H1 (cell line): ENCODE measurements around the gene SKAP2. TPM values are rescaled to one million over a fixed set of nuclear protein-coding genes. Genes with fewer than 3 reads are reported as not detected.
A peak's percentile ranks its signal among the peaks of the same experiment; 100 is the strongest.

Experiments
- CTCF ChIA-PET: fragments of 300-600 bp; sonication (Branson Sonifier 250); formaldehyde crosslinking; loops from one replicate; lab custom pipeline; 2021; ENCODE audit not compliant: partially characterized antibody; lab: Charles Lee
- POLR2A ChIA-PET: fragments of 300-600 bp; sonication (Branson Sonifier 250); formaldehyde crosslinking; loops from one replicate; lab custom pipeline; 2021; ENCODE audit warnings: inconsistent platforms; ENCODE audit not compliant: partially characterized antibody; lab: Charles Lee
- DNase-seq, 2 experiments: peaks; one replicate each; pipeline versions ENCODE4 v3.0.0 to v3.0.0-alpha.2; 2010 to 2022; ENCODE audit warnings: low spot score in 2 of 2, low read depth in 1 of 2, mixed read lengths in 1 of 2
- FAIRE-seq: peaks from 2 replicates; lab custom pipeline; 2011; peaks lifted over from hg19 to GRCh38; lab: Jason Lieb, UNC
- H2AFZ ChIP-seq: 2 replicates; pipeline ENCODE4 v1.8.1; 2012; ENCODE audit warnings: low read length, inconsistent platforms
- H2AK5ac ChIP-seq: 2 replicates; pipeline ENCODE4 v1.6.1; 2013; ENCODE audit warnings: low read depth, low read length
- H2BK120ac ChIP-seq: replicated peaks from 2 replicates; pipeline ENCODE3; 2013; ENCODE audit warnings: low read depth, low read length, inconsistent platforms
- H2BK12ac ChIP-seq: 2 replicates; pipeline ENCODE4 v1.6.1; 2013; ENCODE audit warnings: low read depth, low read length
- H2BK15ac ChIP-seq: 2 replicates; pipeline ENCODE4 v1.6.1; 2013; ENCODE audit warnings: low read length
- H2BK20ac ChIP-seq: 2 replicates; pipeline ENCODE4 v1.6.1; 2013; ENCODE audit warnings: low read length
- H2BK5ac ChIP-seq: 2 replicates; pipeline ENCODE4 v1.6.1; 2013; ENCODE audit warnings: low read depth, low read length
- H3K14ac ChIP-seq: 2 replicates; pipeline ENCODE4 v1.6.1; 2013; ENCODE audit warnings: inconsistent platforms; ENCODE audit not compliant: insufficient read length
- H3K18ac ChIP-seq: 2 replicates; pipeline ENCODE4 v1.6.1; 2013; ENCODE audit warnings: low read length; ENCODE audit errors: extremely low read depth
- H3K23ac ChIP-seq: 2 replicates; pipeline ENCODE4 v1.6.1; 2013; ENCODE audit warnings: inconsistent platforms; ENCODE audit not compliant: insufficient read length
- H3K23me2 ChIP-seq: 2 replicates; pipeline ENCODE4 v1.6.1; 2013; ENCODE audit warnings: low read depth, low read length
- H3K27ac ChIP-seq: 2 replicates; pipeline ENCODE4 v1.6.1; 2011; ENCODE audit warnings: low read depth, low read length, inconsistent platforms
- H3K27me3 ChIP-seq, 4 experiments: replicated peaks in 1 of 4; 1 replicate in 1 of 4; 2 replicates in 3 of 4; pipeline versions ENCODE4 v1.6.1 to v1.8.1; 2011 to 2013; ENCODE audit warnings: low read length in 3 of 4, mild to moderate bottlenecking in 3 of 4, inconsistent platforms in 2 of 4, mixed read lengths in 2 of 4, moderate library complexity in 1 of 4; ENCODE audit not compliant: control insufficient read depth in 3 of 4, insufficient read depth in 3 of 4; ENCODE audit errors: extremely low read depth in 1 of 4
- H3K36me3 ChIP-seq, 4 experiments: 2 replicates each; pipeline versions ENCODE4 v1.6.1 to v1.8.1; 2011 to 2013; ENCODE audit warnings: mild to moderate bottlenecking in 4 of 4, low read length in 3 of 4, moderate library complexity in 2 of 4, control low read depth in 1 of 4, inconsistent platforms in 1 of 4; ENCODE audit not compliant: insufficient read depth in 4 of 4, control insufficient read depth in 2 of 4
- H3K4ac ChIP-seq: replicated peaks from 2 replicates; pipeline ENCODE3; 2013; ENCODE audit warnings: low read length, low read depth, mixed read lengths, inconsistent platforms; ENCODE audit not compliant: insufficient read length
- H3K4me1 ChIP-seq, 4 experiments: replicated peaks in 1 of 4; 1 replicate in 1 of 4; 2 replicates in 3 of 4; pipeline versions ENCODE4 v1.6.1 to v1.8.1; 2011 to 2013; ENCODE audit warnings: low read length in 3 of 4, inconsistent platforms in 2 of 4, mixed read lengths in 1 of 4; ENCODE audit not compliant: insufficient read depth in 4 of 4, control insufficient read depth in 3 of 4
- H3K4me2 ChIP-seq, 2 experiments: 2 replicates each; pipeline versions ENCODE4 v1.6.1 to v1.8.1; 2011 to 2013; ENCODE audit warnings: low read depth in 2 of 2, low read length in 2 of 2, control low read depth in 1 of 2, inconsistent platforms in 1 of 2, mild to moderate bottlenecking in 1 of 2; ENCODE audit not compliant: insufficient read depth in 1 of 2
- H3K4me3 ChIP-seq, 4 experiments: fragments of 200-600, 300-600 bp in 1 of 4; sonication (generic), shearing (Covaris generic), sonication (Bioruptor Twin) in 1 of 4; 2 replicates each; pipeline versions ENCODE4 v1.5.1 to v1.8.1; 2011 to 2016; ENCODE audit warnings: low read length in 4 of 4, low read depth in 3 of 4, control low read depth in 2 of 4, inconsistent platforms in 2 of 4, mild to moderate bottlenecking in 2 of 4, mixed read lengths in 1 of 4, moderate library complexity in 1 of 4; ENCODE audit not compliant: insufficient read depth in 2 of 4; ENCODE audit errors: extremely low read depth in 1 of 4
- H3K56ac ChIP-seq: replicated peaks from 2 replicates; pipeline ENCODE3; 2013; ENCODE audit warnings: low read depth, mild to moderate bottlenecking, mixed read lengths, low read length, inconsistent platforms; ENCODE audit not compliant: insufficient read length
- H3K79me1 ChIP-seq: 2 replicates; pipeline ENCODE4 v1.6.1; 2013; ENCODE audit warnings: low read depth, low read length, control low read depth
- H3K79me2 ChIP-seq, 2 experiments: 2 replicates each; pipeline versions ENCODE4 v1.6.1 to v1.8.1; 2012 to 2013; ENCODE audit warnings: low read length in 2 of 2, mild to moderate bottlenecking in 2 of 2, inconsistent platforms in 1 of 2; ENCODE audit not compliant: insufficient read depth in 2 of 2, control insufficient read depth in 1 of 2
- H3K9ac ChIP-seq, 4 experiments: replicated peaks in 1 of 4; 1 replicate in 1 of 4; 2 replicates in 3 of 4; pipeline versions ENCODE4 v1.6.1 to v1.8.1; 2011 to 2013; ENCODE audit warnings: low read depth in 3 of 4, low read length in 3 of 4, control low read depth in 2 of 4, mild to moderate bottlenecking in 2 of 4, moderate library complexity in 2 of 4, inconsistent platforms in 1 of 4; ENCODE audit errors: extremely low read depth in 1 of 4
- H3K9me3 ChIP-seq, 2 experiments: 2 replicates each; pipeline versions ENCODE4 v1.6.1 to v1.8.1; 2012 to 2013; ENCODE audit warnings: mild to moderate bottlenecking in 2 of 2, moderate library complexity in 2 of 2, control low read depth in 1 of 2, inconsistent platforms in 1 of 2, low read depth in 1 of 2, low read length in 1 of 2, mixed read lengths in 1 of 2; ENCODE audit not compliant: insufficient read depth in 2 of 2
- H4K20me1 ChIP-seq, 2 experiments: replicated peaks in 1 of 2; 2 replicates each; pipeline versions ENCODE3 to v1.8.1; 2011 to 2013; ENCODE audit warnings: inconsistent platforms in 2 of 2, low read length in 2 of 2, mild to moderate bottlenecking in 1 of 2; ENCODE audit not compliant: insufficient read depth in 2 of 2, control insufficient read depth in 1 of 2
- H4K5ac ChIP-seq: 2 replicates; pipeline ENCODE4 v1.6.1; 2013; ENCODE audit warnings: low read length, low read depth, mixed read lengths, inconsistent platforms; ENCODE audit not compliant: insufficient read length
- H4K8ac ChIP-seq: 2 replicates; pipeline ENCODE4 v1.8.0; 2013; ENCODE audit warnings: mild to moderate bottlenecking, moderate library complexity, low read length, inconsistent platforms; ENCODE audit not compliant: insufficient read depth; ENCODE audit errors: extremely low read depth
- H4K91ac ChIP-seq: replicated peaks from 2 replicates; pipeline ENCODE3; 2013; ENCODE audit warnings: low read length, mixed read lengths, inconsistent platforms; ENCODE audit not compliant: insufficient read length
- CBX5 ChIP-seq: fragments of 300-800, 300-1000 bp; sonication (generic); IDR thresholded peaks from 2 replicates; pipeline ENCODE4 v1.7.1; 2016; ENCODE audit warnings: antibody characterized with exemption, low read length, low read depth
- CREB1 ChIP-seq: IDR thresholded peaks from 2 replicates; pipeline ENCODE4 v1.6.1; 2012; ENCODE audit warnings: inconsistent platforms
- EGR1 ChIP-seq: IDR thresholded peaks from 2 replicates; pipeline ENCODE4 v1.6.1; 2011; ENCODE audit warnings: low read depth, low read length, borderline replicate concordance
- EZH2 ChIP-seq: fragments of 200-600 bp; sonication (generic); IDR thresholded peaks from 2 replicates; pipeline ENCODE4 v1.7.1; 2012; ENCODE audit warnings: low read depth, mild to moderate bottlenecking, moderate library complexity, low read length, inconsistent platforms; ENCODE audit not compliant: severe bottlenecking
- FOSL1 ChIP-seq: IDR thresholded peaks from 2 replicates; pipeline ENCODE4 v1.6.1; 2011; ENCODE audit warnings: mild to moderate bottlenecking, low read depth, low read length, moderate library complexity; ENCODE audit not compliant: insufficient read depth
- HDAC6 ChIP-seq: IDR thresholded peaks from one replicate; pipeline ENCODE4 v1.7.1; 2012; ENCODE audit warnings: low read depth, mild to moderate bottlenecking, inconsistent platforms, low read length, moderate library complexity
- MAFK ChIP-seq: IDR thresholded peaks from 2 replicates; pipeline ENCODE4 v1.6.1; 2012; ENCODE audit warnings: low read depth, mild to moderate bottlenecking, improper control_type of control experiment, low read length
- NRF1 ChIP-seq: IDR thresholded peaks from 2 replicates; pipeline ENCODE4 v1.6.1; 2011; ENCODE audit warnings: mild to moderate bottlenecking, low read depth, low read length, improper control_type of control experiment
- POLR2A ChIP-seq, 2 experiments: IDR thresholded peaks; 1 replicate in 1 of 2; 2 replicates in 1 of 2; pipeline ENCODE4 v1.6.1; 2011; ENCODE audit warnings: low read depth in 2 of 2, low read length in 2 of 2, mild to moderate bottlenecking in 2 of 2; ENCODE audit errors: control extremely low read depth in 1 of 2
- SIN3A ChIP-seq, 2 experiments: IDR thresholded peaks in 1 of 2; conservative IDR thresholded peaks in 1 of 2; 2 replicates each; pipeline ENCODE4 v1.6.1; 2011 to 2012; ENCODE audit warnings: low read length in 2 of 2, improper control_type of control experiment in 1 of 2, low read depth in 1 of 2, mild to moderate bottlenecking in 1 of 2
- SP1 ChIP-seq: IDR thresholded peaks from 2 replicates; pipeline ENCODE4 v1.6.1; 2011; ENCODE audit warnings: low read depth, low read length
- SRF ChIP-seq: IDR thresholded peaks from 2 replicates; pipeline ENCODE4 v1.6.1; 2011; ENCODE audit warnings: mild to moderate bottlenecking, low read depth, low read length, moderate library complexity
- SUZ12 ChIP-seq: fragments of 200-600 bp; sonication (generic); IDR thresholded peaks from 2 replicates; pipeline ENCODE4 v1.6.1; 2012; ENCODE audit warnings: mild to moderate bottlenecking, inconsistent platforms, low read length, moderate library complexity, mixed read lengths
- TAF7 ChIP-seq: optimal IDR thresholded peaks from 2 replicates; pipeline ENCODE3; 2011; ENCODE audit warnings: low read depth, mild to moderate bottlenecking, inconsistent platforms, low read length, moderate library complexity, borderline replicate concordance
- ZNF274 ChIP-seq: IDR thresholded peaks from 2 replicates; pipeline ENCODE4 v1.7.0; 2012; ENCODE audit warnings: low read length, borderline replicate concordance; ENCODE audit errors: extremely low read depth
- WGBS, 2 experiments: shearing (Covaris generic) in 1 of 2; methylation state at CpG; one replicate each; pipeline versions ENCODE4 v1.1.6 to v1.1.7; 2013 to 2015; ENCODE audit warnings: low lambda C conversion rate in 2 of 2, mixed read lengths in 2 of 2, inconsistent platforms in 1 of 2, low coverage in 1 of 2, missing lambda C conversion rate in 1 of 2; ENCODE audit not compliant: insufficient replicate concordance in 2 of 2, insufficient coverage in 1 of 2, insufficient read length in 1 of 2; ENCODE audit errors: extremely low coverage in 1 of 2, missing lambda C conversion rate in 1 of 2; 5-methylcytosine and 5-hydroxymethylcytosine counted together
- polyA plus RNA-seq, 7 experiments: library from polyadenylated mRNA; depleted of rRNA in 3 of 7; stranded (reverse) in 5 of 7; unstranded in 2 of 7; fragments of >200 nt in 5 of 7; fragments of 200-250 nt in 2 of 7; gene quantifications; 1 replicate in 5 of 7; 2 replicates in 1 of 7; 4 replicates in 1 of 7; pipeline versions ENCODE4 v1.2.1 to v1.2.3, GENCODE V29; 2011 to 2013; ENCODE audit warnings: missing spikeins in 2 of 7, mixed read lengths in 2 of 7
- total RNA-seq: library from RNA; stranded (reverse); fragmentation: NEBNext Ultra II Directional; extraction: Animal tissue kit (Norgen Biotek cat#: 25700); gene quantifications from 2 replicates; pipeline ENCODE4 v1.2.1, GENCODE V29; 2021

Gene SKAP2
- total and polyA plus RNA-seq, 2 of the 8 experiments (the other 6 are each of a cell fraction or from before 2014, with no cell fraction given) = 0.53 to 5.1 TPM

DNA sequence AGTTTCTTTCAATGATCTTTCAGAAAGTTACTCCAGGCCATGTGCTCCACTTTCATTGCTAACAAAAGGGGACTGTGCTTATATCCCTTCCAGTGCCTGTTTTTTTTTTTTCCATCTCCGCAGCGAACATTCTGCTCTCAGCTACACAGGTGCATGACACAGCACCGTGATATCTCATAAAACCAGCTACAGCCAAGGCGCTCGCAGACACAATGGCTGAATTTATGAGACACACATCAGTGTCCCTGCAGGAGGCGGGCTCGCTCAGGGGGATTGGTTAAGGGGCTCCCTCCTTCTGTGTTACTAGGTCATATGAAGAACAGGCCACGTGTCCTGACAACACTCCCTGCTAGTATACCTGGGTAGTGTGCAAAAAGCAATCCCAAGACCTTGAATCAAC is 245.5 kb downstream of the SKAP2 start:
- Histone ChIP-seq H3K4me1 (peaks cover 0 to 5% (median 0%) of the 10 kb centered on the region in 4 experiments; a peak in 5 of 7 replicates), H3K4me3 (no peak overlapping the region), H3K9ac (no peak overlapping the region), H4K5ac (no peak overlapping the region), H3K18ac (no peak overlapping the region), H2AK5ac (no peak overlapping the region), H3K9me3 (no peaks in the 10 kb centered on the region), H2AFZ (0 out of 2 replicates have a peak overlapping the region, but pooled peaks have one; percentile 77), H3K4me2 (no peak overlapping the region), H3K79me2 (no peaks in the 10 kb centered on the region), H3K56ac (no peak overlapping the region), H4K91ac (no peak overlapping the region), H2BK5ac (no peak overlapping the region), H2BK12ac (no peak overlapping the region), H4K20me1 (no peaks in the 10 kb centered on the region), H2BK15ac (no peak overlapping the region), H3K27me3 (no peaks in the 10 kb centered on the region; a peak in 1 of 7 replicates), H3K23me2 (no peaks in the 10 kb centered on the region), H3K14ac (no peak overlapping the region), H3K23ac (no peak overlapping the region), H4K8ac (no peak overlapping the region), H3K4ac (no peak overlapping the region), H3K36me3 (no peaks in the 10 kb centered on the region), H2BK120ac (no peak overlapping the region), H2BK20ac (no peak overlapping the region), H3K27ac (no peak overlapping the region), H3K79me1 (no peaks in the 10 kb centered on the region)
- no peak for DNase-seq
- TF ChIP-seq EZH2 (no peak), CREB1 (no peak), ZNF274 (no peak), NRF1 (no peak), POLR2A (IDR thresholded peaks at IDR 0.05; ENCODE audit: control extremely low read depth in 1 of 2, low read depth in 2 of 2, low read length in 2 of 2) (no peak), SRF (no peak), HDAC6 (no peak), SUZ12 (no peak), SP1 (no peak), SIN3A (conservative IDR thresholded peaks at IDR 0.05 in 1 of 2, IDR thresholded peaks at IDR 0.05 in 1 of 2; ENCODE audit: low read depth in 1 of 2, low read length in 2 of 2) (no peak), FOSL1 (no peak), TAF7 (no peak), EGR1 (no peak), MAFK (no peak), CBX5 (no peak)
- CTCF ChIA-PET = interaction anchor here (0.6 to 4.0 kb wide), 5 partner anchors 10 to 808 kb away, joined by 3 to 25 read pairs (median 3); no protein-coding TSS in a partner anchor
- no peak for FAIRE-seq
- WGBS, 2 experiments = 95% methylated on average over 8 of the region's 8 CpGs; no CpG with 5 or more reads in 1 of the 2 experiments
- POLR2A ChIA-PET = no interaction called here
